A673 (cell line): ENCODE measurements around the gene PPP2R5E. TPM values are rescaled to one million over a fixed set of nuclear protein-coding genes. Genes with fewer than 3 reads are reported as not detected.

Source experiments
- BruUV-seq: library from RNA; stranded (reverse); fragments of 400-500 nt; replicated peaks from 2 replicates; lab custom pipeline; 2021; lab: Mats Ljungman, UMichigan
- CTCF ChIA-PET: fragments of 300-600 bp; sonication (Branson Sonifier 250); formaldehyde crosslinking; loops from one replicate; lab custom pipeline; 2022; ENCODE audit warnings: antibody characterized with exemption; lab: Charles Lee
- POLR2A ChIA-PET: fragments of 300-600 bp; sonication (Branson Sonifier 250); formaldehyde crosslinking; loops from one replicate; lab custom pipeline; 2022; ENCODE audit warnings: antibody characterized with exemption; ENCODE audit not compliant: low non-redundant PET; lab: Charles Lee
- DNase-seq: peaks from one replicate; pipeline ENCODE4 v3.0.0-alpha.2; 2015; ENCODE audit warnings: low spot score
- H3K27ac ChIP-seq: fragments of 200-600 bp; sonication (generic); 2 replicates; pipeline ENCODE4 v1.5.1; 2016; ENCODE audit warnings: mixed run types, low read depth, mild to moderate bottlenecking, mixed read lengths, antibody characterized with exemption, low read length; ENCODE audit not compliant: poor library complexity, severe bottlenecking
- H3K27me3 ChIP-seq: fragments of 200-600 bp; sonication (generic); replicated peaks from 2 replicates; pipeline ENCODE4 v1.6.1; 2017; ENCODE audit warnings: mixed run types, low read depth, mild to moderate bottlenecking, mixed read lengths, antibody characterized with exemption, low read length; ENCODE audit not compliant: insufficient read depth, poor library complexity
- H3K36me3 ChIP-seq: fragments of 200-600 bp; sonication (generic); 2 replicates; pipeline ENCODE4 v1.6.1; 2016; ENCODE audit warnings: mixed run types, mild to moderate bottlenecking, mixed read lengths, antibody characterized with exemption, low read length; ENCODE audit not compliant: insufficient read depth, poor library complexity, severe bottlenecking
- H3K4me1 ChIP-seq: fragments of 200-600 bp; sonication (generic); 2 replicates; pipeline ENCODE4 v1.6.1; 2017; ENCODE audit warnings: mixed run types, mild to moderate bottlenecking, mixed read lengths, antibody characterized with exemption, low read length; ENCODE audit not compliant: insufficient read depth, poor library complexity, severe bottlenecking
- H3K4me3 ChIP-seq: fragments of 200-600 bp; sonication (generic); 2 replicates; pipeline ENCODE4 v1.5.1; 2016; ENCODE audit warnings: low read depth, mixed run types, mild to moderate bottlenecking, mixed read lengths, low read length; ENCODE audit not compliant: poor library complexity, severe bottlenecking
- H3K9me3 ChIP-seq: fragments of 200-600 bp; sonication (generic); 2 replicates; pipeline ENCODE4 v1.6.1; 2016; ENCODE audit warnings: mixed run types, low read depth, mild to moderate bottlenecking, mixed read lengths, antibody characterized with exemption, low read length; ENCODE audit not compliant: poor library complexity, severe bottlenecking
- CTCF ChIP-seq: fragments of 300-800, 200-600 bp; sonication (generic); conservative IDR thresholded peaks from 2 replicates; pipeline ENCODE4 v1.5.1; 2017; ENCODE audit warnings: low read depth, mild to moderate bottlenecking, antibody characterized with exemption, low read length, moderate library complexity, mixed read lengths
- EZH2 ChIP-seq: fragments of 200-600 bp; sonication (generic); IDR thresholded peaks from 2 replicates; pipeline ENCODE4 v1.6.1; 2017; ENCODE audit warnings: borderline replicate concordance, low read depth, mild to moderate bottlenecking, mixed read lengths, antibody characterized with exemption, low read length; ENCODE audit not compliant: poor library complexity, severe bottlenecking
- intact Hi-C: fragments of 100-400 bp; cut with micrococcal nuclease; formaldehyde crosslinking; loops from one replicate; pipeline ENCODE4 v1.10.0; 2022; ENCODE audit not compliant: unreplicated experiment
- total RNA-seq: library from RNA; stranded (reverse); gene quantifications from 2 replicates; pipeline ENCODE4 v1.2.3, GENCODE V29; 2021

PPP2R5E gene
- total RNA-seq, 1 experiment from 2014 or later, result 66.0 TPM

GRCh38 chr14:63322897-63323573 lies 220.1 kb downstream of the PPP2R5E start:
- TF ChIP-seq CTCF, result no peak
- no peak for TF ChIP-seq EZH2
- intact Hi-C loops, result no loop called here
- DNase-seq, result no peak
- CTCF ChIA-PET, result interaction anchor here (0.6 kb wide), 1 partner anchor 17 kb away, joined by 9 read pairs; no protein-coding TSS in a partner anchor
- POLR2A ChIA-PET, result no interaction called here
- H3K4me1 ChIP-seq, result peaks cover 2% of the 10 kb centered on the region
- H3K27ac ChIP-seq, result no peak overlapping the region
- no peak overlapping the region for H3K4me3 ChIP-seq
- BruUV-seq, result no TSS peak
- no peaks in the 10 kb centered on the region for H3K9me3 ChIP-seq
- no peaks in the 10 kb centered on the region for H3K27me3 ChIP-seq
- no peaks in the 10 kb centered on the region for H3K36me3 ChIP-seq

DNA sequence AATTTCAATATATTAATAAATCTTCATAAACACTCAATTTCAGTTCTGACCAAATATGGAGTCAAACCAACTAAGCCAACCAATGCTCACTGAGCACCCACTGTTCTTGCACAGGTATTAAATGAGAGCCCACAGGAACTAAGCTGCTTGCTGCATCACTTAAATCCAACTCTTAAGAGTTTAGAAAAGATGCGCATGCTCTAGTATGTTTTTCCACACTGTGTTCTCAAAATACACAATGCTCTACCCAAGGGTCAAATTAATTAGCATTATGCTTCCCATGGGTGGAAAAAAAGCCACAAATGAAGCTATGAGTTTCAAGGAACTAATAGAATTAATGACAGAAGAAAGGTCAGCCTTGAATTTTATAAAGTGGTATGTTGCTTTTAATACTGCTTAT lies 220.7 kb downstream of the PPP2R5E start:
- no peak overlapping the region for H3K27ac ChIP-seq
- CTCF ChIA-PET, result no interaction called here
- DNase-seq, result no peak
- POLR2A ChIA-PET, result no interaction called here
- H3K9me3 ChIP-seq, result no peaks in the 10 kb centered on the region
- no peaks in the 10 kb centered on the region for H3K27me3 ChIP-seq
- BruUV-seq, result no TSS peak
- TF ChIP-seq CTCF (no peak), EZH2 (no peak)
- no peaks in the 10 kb centered on the region for H3K4me1 ChIP-seq
- intact Hi-C loops, result no loop called here
- H3K4me3 ChIP-seq, result no peak overlapping the region
- H3K36me3 ChIP-seq, result no peaks in the 10 kb centered on the region

Other genes starting within 250 kb of the PPP2R5E start
- not detected in 2 replicates for gene GPHB5, start 224.4 kb downstream of the PPP2R5E start, total RNA-seq
- 19.0 and 23.6 TPM in 2 replicates for gene WDR89, start 98.5 kb upstream of the PPP2R5E start, total RNA-seq
- 12.8 and 13.5 TPM in 2 replicates for gene SGPP1, start 184.7 kb upstream of the PPP2R5E start, total RNA-seq